ENCODE measurements around the gene WWC1.
"Not testable (repeated sequence)": the region's sequence is repeated elsewhere in the genome, so short reads cannot be mapped to it uniquely, and the experiment has no call there.

Gene WWC1

DNA sequence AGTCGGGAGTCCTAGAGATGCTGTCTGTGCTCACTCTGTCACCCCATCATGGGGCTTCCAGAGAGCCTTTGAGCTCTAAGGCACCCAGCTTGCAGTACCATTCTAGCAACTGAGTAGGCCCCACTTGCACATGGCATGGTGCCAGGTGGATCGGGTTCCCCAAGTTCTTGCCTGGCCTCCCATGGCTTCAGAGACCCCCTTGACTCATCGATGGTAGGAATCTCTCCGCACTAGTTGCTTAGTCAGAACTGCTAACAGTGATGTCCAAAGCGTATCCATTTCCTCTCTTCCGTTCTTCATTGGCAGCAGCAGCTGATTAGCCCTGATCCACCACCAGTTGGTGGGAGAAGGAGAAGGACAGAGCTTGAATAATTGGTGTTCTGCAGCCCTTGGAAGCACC is 124.5 kb downstream of the WWC1 start:
- no peak for DNase-seq

DNA sequence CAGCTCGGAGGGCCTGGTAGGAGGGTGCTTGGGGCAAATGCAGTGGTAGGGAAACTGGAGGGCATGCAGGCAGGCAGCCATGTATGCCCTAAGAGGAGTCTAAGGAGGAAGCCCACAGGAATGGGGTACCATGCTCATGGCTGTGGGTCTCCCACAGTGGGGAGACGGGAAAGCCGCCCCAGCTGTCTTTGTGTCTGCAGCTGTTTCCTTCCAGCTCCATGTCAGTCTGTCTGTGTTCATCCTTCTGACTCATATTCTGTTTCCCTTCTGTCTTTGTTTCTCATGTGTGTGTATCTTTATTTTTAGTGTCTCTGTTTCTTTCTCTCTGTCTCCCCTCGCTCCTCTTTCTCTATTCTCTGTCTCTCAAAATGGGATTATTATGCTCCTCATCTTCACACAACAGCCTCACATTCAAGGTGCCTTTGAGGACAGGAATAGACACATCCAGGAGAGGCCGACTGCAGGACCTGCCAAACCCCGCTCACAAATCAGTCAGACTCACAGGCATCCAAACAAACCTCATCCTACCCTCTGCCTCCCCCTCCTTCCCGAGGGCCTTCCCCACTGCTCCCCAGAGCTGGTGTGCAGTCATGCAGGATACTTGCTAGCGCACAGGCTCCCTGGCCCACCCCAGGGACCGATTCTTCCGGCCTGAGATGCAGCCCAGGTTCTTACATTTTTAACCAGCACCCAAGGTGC is 126.4 kb downstream of the WWC1 start:
- no peak for DNase-seq

DNA sequence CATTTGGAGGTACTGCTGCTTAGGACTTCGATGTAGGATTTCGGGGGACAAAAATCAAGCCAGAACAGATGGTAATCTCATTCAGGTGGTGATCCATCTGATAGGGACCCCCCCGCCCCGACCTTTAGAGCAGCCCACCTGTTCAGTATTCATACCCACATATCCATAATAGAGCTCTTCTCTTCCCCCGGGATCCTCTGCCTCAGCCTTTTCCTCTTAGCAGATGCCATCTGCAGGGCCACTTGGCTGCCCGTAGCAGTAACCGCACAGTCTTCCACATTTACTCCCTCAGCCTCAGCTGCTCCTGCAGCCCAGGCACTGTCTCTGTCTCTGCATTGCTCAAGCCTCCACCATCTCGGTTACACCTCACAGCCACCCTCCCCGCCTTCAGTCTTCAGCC is 129.0 kb downstream of the WWC1 start:
- DNase-seq: no peak

DNA sequence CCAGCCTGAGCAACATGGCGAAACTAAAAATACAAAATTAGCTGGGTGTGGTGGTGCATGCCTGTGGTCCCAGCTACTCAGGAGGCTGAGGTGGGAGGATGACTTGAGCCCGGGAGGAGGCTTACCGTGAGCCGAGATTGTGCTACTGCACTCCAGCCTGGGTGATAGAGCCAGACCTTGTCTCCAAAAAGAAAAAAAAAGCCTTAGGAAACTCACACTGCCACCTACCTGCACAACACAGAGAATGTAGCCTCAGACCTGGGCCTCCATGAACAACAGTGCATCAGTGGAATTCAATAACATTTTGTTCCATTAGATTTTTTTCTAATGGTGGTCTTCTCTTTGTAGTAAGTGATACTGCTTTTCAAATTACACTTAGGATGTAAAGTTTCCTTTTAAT is 131.0 kb downstream of the WWC1 start:
- no peak for DNase-seq

DNA sequence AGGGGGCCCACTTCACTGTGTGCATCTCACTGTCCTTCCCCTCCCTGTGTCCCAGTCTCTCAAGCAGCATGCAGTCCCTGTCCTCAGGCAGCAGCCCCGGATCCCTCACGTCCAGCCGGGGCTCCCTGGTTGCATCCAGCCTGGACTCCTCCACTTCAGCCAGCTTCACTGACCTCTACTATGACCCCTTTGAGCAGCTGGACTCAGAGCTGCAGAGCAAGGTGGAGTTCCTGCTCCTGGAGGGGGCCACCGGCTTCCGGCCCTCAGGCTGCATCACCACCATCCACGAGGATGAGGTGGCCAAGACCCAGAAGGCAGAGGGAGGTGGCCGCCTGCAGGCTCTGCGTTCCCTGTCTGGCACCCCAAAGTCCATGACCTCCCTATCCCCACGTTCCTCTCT is 132.0 kb downstream of the WWC1 start:
- no peak for DNase-seq

DNA sequence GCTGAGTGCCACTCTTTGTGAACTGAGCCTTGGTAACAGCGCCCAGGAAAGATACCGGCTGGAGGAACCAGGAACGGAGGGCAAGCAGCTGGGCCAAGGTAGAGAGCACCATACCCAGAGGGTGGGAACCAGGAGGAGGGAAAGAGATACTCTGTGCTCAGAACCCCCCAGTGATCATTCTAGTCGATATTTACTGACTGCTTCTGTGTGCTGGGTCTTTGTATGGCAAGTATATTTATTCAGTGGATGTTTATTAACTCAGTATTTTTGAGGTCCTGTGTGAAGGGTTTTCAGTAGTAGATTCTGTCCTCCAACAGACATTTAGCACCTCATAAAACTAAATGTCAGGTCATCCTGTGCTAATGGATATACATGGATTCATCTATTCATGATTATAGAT is 132.5 kb downstream of the WWC1 start:
- DNase-seq: no peak

DNA sequence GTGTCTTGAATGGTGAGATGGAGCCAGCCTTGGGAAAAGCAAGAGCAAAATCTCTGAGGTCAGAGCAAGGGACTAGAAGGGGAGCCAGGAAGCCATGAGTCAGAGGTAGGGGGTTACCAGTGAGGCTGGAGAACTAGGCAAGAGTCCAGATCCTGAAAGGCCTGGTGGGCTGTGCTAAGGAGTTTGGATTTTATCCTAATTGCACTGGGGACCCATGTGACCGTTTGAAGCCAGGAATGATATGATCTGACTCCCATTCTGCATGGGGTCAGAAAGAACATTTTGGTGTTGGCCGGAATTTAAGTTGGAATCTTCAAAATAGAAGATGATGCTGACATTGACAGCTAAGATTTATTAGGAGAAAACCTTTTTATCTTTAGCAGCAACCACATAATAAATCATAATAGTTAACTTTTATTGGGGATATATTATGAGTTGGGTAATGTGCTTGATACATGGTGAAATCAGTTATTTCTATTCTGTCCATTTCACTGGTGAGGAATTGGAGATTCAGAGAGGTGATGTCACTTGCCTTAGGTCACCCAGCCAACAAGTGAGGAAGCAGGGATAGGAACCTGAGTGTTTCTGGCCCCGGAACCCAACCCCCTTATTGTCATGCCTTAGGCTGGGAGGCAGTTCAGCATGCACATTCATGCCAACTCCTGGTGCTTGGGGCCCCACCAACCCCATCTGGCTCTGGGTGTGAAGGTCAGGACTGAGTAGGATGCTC is 133.3 kb downstream of the WWC1 start:
- no peak for DNase-seq

DNA sequence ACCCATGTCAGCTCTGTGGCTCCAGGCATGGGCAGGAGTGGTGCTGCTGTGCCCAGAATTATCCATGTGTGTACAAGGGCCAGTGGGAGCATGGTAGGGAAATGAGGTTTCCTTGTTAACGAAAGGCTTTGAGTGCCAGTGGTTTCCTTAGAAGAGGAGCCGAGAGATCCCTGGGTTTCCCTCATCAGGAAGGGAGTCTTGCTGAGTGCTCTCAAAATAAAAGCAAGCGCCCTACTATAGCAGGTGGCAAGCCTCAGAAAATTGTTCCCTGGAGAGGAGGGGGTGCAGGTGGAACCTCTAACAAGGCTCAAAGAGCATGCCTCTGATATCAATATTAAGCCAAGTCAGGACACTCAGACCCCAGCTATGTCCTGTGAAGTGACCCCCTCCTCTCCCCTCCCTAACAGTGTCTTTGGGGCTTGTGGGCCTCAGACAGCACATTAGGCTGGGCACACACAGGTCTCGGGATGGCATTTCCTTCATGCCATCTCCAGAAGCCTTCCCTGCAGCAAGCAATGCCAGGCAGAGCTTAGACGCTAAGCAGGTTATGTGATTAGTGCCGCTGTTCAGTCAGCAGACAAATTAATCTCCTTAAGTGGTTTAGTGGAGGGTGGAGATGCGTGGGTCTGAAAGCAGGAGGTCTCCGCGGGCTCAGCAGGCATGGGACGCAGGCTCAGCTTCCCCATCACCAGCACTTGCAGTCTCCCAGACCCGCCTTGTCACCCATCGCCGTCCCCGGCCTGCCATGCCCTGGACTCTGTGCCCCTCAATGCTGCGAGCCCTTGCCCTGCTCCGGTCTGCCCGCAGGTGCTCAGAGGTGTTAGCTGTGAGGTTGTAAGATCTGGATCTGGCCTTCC is 134.8 kb downstream of the WWC1 start:
- DNase-seq: no peak

DNA sequence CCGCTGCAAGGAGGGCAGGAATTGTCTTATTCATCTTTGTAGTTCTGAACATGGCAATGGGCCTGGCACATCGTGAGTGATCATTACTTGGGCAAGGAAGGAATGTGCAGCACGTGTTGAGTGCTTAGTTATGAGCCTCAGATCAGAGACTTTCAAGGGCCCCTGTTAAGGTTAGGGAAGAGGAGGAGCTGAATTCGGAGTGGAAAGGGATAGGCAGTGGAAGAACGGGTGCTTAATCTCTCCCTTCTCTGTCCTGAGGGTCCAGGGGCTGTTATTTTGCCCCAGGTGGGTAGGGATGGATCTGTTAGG is 135.4 kb downstream of the WWC1 start:
- DNase-seq: no peak

DNA sequence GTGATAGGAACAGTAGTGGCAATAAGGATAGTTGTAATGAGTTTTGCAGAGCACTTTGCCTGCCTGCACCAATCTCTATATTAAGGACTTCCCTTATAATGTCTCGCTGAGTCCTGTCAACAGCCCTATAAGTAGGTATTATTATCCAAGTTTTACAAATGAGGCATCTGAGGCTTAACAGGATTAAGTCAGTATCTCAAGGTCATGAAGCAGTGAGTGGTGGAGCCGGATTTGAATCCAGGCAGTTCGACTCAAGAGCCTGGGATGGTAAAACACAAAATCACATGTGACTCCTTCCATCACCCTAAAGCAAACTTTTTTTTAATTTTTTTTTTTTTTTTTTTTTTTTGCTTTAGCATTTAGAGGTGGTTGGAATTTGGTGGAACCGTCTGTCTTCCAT is 135.8 kb downstream of the WWC1 start:
- no peak for DNase-seq

DNA sequence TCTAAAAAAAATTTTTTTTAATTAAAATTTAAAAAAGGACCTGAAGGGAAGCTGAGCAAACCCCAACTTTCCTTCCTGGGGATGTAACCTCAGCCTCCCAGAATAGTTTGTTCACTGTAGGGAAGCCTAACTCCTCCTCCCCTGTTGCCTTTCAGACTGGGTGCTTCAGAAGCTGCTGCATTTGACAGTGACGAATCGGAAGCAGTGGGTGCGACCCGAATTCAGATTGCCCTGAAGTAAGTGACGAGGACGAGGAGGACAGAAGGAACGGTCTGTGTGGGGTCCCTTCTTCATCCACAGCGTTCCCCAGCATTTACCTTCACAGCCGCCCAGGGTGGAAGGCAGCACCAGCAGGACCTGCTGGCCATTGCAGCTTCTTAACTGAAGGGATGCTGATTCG is 137.1 kb downstream of the WWC1 start:
- DNase-seq: no peak

DNA sequence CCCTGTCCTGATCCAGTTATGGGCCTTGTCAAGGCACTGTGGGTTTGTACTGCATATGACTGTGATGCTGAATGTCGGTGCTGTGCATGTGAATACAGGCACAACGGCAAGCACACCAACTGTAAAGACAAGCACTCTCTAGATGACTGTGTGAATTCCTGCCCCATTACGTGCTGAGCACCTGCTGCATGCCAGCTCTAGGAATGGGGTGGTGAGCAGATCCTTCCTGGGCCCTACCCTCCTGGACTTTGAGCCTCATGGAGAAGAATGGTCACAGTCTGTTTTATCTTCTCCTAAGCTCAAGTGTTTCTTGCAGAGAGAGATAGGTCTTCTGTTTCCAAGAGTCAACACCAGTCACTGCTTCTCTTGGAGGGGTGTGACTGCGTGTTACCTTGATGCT is 138.9 kb downstream of the WWC1 start:
- DNase-seq: no peak

DNA sequence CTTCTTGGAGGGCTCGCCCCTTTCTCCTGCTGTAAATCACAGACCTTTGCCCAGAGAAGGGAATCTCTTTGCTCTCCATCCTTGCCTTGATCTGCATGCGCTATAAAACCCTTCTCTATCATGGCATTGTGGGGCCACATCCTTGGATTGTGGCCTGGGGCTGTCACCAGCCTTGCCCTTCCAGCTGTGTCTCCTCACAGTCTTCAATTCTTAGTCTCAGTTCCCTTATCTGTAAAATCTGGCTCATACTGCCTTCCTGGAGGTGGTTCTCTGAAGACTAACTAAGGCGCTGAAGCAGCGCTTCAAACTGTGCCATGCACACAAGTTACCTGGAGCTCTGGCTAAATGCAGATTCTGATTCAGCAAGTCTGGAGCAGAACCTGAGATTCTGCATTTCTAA is 141.5 kb downstream of the WWC1 start:
- no peak for DNase-seq

DNA sequence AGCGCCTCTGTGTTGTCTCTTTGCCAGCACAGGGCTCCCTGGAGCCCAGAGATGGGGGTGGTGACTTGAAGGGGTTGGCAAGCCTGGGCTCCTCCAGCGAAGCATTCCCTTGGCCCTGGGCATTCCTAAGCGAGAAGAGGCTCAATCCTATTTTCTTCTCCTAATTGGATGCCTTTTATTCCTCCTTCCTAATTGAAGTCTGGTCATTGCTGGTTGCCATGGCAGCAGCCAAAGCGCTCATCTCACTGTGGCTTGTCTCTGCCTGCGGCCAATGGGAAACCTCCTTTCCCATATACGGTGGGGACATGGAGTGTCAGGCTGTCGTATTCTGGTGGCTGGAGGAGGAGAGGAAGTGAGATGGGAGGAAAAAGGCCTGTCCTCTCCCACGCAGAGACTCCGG is 142.6 kb downstream of the WWC1 start:
- DNase-seq: no peak

DNA sequence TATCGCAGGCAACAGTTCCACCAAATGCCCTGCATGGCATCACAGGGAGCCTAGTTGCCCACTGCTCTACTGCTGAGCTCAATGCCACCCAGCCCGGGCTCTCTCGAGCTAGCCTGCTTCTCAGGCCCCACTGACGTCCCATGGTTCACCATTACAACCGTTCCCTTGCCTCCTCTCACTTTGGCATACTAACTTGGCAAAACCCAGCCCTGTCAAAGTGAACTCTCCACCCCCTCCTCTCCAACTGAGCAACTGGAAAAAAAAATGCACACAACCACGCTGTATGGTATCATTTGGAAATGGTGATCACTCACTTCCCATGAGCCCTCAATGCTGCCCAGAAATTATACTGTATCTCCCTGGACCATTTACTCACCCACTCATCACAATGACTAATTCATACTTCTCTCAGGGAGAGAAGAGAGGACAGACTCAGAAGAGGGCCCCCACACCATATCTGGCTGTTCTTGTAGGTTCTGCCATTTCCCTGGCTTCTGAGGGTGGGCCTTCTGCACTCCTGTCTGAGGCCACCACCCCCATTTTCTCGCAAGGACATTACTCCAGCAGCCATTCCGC is 143.4 kb downstream of the WWC1 start:
- DNase-seq: no peak

DNA sequence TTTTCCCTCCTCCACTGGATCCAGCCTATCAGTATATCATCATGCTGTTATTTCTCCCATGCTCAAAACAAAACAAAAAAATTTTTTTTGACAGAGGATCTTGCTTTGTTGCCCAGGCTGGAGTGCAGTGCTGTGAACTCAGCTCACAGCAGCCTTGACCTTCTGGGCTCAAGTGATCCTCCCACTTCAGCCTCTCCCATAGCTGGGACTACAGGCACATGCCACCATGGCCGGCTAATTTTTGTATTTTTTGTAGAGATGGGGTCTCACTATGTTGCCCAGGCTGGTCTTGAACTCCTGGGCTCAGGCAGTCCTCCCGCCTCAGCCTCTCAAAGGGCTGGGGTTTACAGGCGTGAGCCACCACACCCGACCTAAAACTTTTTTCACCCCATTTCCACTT is 143.9 kb downstream of the WWC1 start:
- DNase-seq: not testable (repeated sequence)

DNA sequence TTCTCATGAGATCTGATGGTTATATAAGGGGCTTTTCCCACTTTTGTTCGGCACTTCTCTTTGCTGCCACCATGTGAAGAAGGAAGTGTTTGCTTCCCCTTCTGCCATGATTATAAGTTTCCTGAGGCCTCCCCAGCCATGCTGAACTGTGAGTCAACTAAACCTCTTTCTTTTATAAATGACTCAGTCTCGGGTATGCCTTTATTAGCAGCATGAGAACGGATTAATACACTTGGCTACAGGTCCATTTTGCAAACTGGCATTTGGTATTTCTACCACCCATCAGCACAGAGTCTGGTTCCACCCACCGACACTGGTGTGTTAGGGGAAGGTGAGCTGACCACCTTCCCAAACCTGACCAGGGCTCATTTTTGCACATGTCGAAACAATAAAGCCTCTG is 146.9 kb downstream of the WWC1 start:
- no peak for DNase-seq

DNA sequence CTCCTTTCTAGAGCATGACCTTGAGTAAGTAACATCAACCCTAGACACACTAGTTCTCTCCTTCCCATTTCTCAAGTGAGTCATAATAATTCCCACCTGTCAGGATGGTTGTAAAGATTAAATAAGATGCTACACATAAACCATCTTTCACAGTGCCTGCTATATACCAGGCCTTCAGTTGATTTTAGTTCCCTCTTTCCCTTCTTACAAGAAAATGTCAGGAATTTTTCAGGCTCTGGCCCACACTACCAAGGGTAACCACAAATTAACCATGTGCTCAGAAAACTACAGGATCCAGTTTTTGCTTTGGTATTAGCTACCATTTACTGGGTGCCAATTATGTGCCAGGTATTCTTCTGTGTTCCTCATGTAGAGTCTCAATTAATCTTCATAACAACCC is 152.1 kb downstream of the WWC1 start:
- no peak for DNase-seq

DNA sequence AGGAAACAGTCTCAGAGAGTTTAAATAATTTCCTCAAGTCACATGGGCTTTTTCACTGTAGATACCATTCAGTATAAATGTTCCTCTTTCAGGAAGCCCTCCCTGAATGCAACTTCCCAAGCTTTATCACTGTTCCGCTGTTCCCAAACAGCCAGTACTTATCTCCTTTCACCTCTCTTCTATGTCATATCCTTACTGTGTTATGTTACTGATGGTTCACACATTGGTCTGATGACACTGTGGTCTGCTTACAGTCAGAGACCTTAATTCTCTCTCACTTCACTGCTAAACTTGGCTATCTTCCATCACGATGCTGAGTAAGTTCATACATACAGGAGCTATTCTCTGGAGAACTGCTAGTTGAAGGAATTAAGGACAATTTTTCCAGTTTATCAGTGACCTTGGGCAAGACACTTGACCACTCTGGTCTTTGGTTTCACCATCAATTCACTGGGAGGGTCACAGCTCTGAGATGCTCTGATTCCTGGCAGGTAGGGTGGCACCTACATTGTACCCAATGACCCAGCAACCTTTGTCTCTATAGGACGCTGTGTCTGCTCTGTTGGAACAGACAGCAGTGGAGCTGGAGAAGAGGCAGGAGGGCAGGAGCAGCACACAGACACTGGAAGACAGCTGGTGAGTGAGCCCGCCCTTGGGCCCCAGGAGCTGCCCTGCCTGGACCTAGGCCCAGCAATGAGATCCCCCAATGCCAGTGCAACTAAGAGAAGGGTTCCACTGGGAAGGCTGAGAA is 152.7 kb downstream of the WWC1 start:
- no peak for DNase-seq

DNA sequence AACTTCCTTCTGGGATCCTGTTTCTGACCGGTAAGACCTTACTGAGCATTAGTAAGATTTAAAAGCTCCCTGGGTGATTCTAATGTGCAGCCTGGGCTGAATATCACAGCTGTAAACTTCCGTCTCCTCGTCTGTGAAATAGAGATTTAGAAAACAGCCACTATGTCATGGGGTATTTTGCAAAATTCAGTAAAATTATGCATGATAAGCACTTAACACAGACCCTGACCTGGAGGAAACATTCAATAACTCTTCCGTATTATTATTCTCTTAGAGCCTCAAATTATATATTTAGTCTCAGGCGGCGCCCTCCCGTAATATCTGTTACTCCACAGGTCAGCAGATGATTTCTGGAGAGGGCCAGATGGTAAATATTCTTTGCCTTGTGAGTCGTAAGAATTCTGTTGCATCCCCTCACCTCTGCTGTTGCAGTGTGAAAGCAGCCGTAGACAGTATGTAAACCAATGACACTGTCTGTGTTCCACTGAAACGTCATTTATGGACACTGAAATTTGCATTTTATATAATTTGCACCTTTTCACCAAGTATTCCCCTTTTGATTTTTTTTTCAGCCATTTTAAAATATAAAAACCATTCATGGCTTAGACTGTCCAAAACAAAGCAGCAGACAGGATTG is 155.7 kb downstream of the WWC1 start:
- DNase-seq: no peak

DNA sequence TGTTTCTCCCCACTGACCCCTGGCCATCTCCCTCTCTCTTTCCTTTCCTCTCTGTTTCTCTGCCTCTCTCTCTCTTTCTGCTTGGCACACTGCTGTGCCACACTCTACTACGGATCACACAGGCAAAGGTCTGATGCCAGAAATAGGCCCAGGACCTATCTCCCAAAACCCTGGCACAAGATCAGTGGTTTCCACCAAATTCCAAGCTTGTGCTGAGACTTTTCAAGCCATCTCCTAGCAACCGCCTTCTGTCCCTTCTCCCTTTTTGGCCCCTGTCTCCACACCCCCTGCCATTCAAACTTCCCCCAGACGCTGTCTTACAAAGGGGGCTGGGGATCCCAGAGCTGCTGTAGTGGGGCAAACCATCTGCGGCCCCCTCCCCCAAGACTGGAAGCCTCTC is 156.4 kb downstream of the WWC1 start:
- no peak for DNase-seq

DNA sequence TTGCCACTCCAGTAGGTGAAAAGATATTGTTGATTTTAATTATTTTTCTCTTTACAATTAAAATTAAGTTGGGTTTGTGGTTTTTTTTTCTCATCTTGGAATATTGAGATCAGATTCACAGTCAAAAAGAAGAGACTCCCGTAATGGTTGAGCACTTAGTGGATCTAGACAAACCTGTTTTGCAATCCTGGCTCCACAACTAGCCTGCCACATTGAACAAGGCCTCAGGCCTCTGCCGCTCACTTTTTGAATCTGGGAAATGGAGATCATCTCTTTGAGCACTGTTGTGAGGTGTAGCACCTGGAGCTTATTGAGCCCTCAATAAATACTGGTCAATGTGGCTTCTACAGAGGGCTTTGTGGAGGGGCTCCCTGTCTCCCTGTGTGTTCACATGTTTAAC is 157.7 kb downstream of the WWC1 start:
- DNase-seq: no peak

DNA sequence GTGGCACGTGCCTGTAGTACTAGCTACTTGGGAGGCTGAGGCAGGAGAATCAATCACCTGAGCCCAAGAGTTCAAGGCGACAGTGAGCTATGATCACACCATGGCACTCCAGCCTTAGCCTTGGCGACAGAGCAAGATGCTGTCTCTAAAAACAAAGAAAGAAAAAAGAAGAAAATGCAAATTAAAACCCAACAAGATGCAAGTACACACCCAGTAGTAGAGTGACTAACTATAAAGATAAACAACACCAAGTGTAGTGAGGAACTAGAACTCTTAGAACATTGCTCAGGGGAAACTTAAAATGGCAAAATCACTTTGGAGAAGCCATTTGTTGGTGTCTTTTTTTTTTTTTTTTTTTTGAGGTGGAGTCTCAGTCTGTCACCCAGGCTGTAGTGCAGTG is 160.1 kb downstream of the WWC1 start:
- no peak for DNase-seq
